HG02973 (cell line): ENCODE measurements around the gene ANO6.
"Not testable (repeated sequence)": the region's sequence is repeated elsewhere in the genome, so short reads cannot be mapped to it uniquely, and the experiment has no call there.

Experiments used
- ATAC-seq: cut with Tn5 transposase; IDR thresholded peaks from one replicate; pipeline ENCODE4 v1.9.1; 2021; ENCODE audit warnings: moderate library complexity; ENCODE audit not compliant: unreplicated experiment

ANO6 gene, protein sequence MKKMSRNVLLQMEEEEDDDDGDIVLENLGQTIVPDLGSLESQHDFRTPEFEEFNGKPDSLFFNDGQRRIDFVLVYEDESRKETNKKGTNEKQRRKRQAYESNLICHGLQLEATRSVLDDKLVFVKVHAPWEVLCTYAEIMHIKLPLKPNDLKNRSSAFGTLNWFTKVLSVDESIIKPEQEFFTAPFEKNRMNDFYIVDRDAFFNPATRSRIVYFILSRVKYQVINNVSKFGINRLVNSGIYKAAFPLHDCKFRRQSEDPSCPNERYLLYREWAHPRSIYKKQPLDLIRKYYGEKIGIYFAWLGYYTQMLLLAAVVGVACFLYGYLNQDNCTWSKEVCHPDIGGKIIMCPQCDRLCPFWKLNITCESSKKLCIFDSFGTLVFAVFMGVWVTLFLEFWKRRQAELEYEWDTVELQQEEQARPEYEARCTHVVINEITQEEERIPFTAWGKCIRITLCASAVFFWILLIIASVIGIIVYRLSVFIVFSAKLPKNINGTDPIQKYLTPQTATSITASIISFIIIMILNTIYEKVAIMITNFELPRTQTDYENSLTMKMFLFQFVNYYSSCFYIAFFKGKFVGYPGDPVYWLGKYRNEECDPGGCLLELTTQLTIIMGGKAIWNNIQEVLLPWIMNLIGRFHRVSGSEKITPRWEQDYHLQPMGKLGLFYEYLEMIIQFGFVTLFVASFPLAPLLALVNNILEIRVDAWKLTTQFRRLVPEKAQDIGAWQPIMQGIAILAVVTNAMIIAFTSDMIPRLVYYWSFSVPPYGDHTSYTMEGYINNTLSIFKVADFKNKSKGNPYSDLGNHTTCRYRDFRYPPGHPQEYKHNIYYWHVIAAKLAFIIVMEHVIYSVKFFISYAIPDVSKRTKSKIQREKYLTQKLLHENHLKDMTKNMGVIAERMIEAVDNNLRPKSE

GRCh38 chr12:45215419-45216229, at the start of gene ANO6:
ANO6 (plus strand) TSS chr12:45216095; CDS start chr12:45216322, 227 bp downstream.
- ATAC-seq = peak; percentile 56

GRCh38 chr12:45168976-45169375, 46.9 kb upstream of the ANO6 start:
- no peak for ATAC-seq

DNA sequence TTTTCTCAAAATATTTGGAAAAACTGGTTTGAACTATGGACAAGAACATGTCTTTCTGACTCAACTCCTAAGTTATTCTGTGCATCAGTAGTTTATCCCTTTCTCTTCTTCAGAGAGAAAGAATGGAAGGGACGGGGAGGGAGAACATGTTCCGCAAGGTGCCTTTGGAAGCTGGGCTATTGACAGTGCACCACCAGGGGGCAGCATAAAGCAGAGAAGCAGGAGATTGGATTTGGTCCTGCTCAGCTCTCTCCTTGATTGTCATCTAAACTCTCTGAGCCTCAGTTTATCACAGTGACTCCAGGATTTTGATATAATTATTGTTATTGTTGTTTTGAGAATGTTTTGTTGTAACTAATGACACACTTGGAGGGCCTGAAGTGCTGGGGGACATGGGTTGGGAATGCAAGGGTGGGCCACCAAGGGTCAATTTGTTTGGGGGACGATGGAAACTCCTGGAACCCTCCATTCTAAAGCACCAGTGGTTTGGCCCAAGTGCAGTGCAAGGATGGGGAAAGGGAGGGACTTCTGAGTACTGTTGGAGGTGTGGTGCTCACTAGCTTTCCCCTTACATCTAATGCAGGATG, 45.3 kb upstream of the ANO6 start:
- ATAC-seq = peak; percentile 72

DNA sequence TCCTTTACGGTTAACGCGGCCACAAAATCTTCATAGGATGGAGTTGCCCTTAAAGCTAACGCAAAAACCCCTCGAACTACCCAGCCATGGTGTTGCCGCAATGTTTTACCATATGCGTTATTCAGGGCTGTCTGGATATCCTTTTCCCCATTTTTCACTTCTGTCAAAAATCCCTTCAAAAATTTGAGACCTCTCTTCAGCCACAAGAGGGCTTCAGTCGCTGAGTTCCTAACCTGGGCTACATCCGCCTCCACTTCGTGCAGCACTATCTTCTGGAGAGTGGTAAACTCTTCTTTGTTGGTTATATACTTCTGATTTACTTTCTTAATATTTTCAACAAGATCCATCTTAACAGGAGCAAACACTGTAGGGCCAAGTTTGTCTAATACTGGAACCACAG, 42.6 kb upstream of the ANO6 start:
- ATAC-seq = not testable (repeated sequence)

GRCh38 chr12:45174595-45174994, 41.3 kb upstream of the ANO6 start:
- ATAC-seq = no peak

DNA sequence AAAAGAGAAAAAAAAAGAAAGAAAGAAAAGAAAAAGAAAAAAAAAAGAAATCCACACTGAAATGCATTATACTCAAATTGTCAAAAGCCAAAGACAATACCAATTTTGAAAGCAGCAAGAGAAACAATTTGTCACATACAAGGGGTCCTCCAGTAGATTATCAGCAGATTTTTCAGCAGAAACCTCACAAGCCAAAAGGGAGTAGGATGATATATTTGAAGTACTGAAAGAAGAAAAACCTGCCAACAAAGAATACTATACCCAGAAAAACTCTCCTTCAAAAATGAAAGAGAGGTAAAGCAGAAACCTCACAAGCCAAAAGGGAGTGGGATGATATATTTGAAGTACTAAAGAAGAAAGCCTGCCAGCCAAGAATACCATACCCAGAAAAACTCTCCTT, 37.1 kb upstream of the ANO6 start:
- no peak for ATAC-seq

DNA sequence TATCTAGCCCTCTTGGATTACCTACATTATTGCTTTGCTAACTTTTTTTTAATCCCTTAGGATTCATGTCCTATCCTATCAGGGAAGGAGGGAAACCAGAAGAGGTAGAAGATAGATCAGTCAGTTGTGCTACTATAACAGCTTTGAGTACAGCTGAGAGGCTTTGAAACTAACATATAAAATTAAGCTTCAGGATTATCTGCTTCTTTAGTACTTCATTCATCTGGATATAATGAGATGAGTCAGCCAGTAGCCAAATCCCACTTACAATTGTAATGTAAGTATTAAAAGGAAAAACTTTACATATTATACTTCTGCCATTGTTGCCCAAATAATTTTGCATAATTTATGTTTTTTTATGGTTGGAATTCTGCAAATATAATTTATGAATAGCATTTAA, 33.4 kb upstream of the ANO6 start:
- no peak for ATAC-seq

DNA sequence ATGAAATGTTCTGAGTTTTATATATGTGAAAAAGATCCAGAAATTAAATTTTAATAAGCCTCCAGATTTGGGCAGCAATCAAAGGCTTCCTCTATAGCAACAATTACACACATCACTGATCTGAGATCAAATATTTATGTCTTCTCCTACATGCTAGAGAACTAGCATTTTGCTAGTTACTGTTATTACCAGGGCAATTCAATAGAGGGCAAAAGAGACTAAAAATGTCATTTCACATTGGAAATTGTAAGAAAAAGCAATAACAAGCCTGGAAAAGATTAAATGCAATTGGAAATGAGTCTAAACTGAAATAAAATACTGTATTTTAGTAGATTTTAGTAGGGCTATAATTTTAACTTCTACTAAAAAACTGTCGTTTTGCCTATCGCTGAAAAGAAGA, 32.6 kb upstream of the ANO6 start:
- no peak for ATAC-seq

DNA sequence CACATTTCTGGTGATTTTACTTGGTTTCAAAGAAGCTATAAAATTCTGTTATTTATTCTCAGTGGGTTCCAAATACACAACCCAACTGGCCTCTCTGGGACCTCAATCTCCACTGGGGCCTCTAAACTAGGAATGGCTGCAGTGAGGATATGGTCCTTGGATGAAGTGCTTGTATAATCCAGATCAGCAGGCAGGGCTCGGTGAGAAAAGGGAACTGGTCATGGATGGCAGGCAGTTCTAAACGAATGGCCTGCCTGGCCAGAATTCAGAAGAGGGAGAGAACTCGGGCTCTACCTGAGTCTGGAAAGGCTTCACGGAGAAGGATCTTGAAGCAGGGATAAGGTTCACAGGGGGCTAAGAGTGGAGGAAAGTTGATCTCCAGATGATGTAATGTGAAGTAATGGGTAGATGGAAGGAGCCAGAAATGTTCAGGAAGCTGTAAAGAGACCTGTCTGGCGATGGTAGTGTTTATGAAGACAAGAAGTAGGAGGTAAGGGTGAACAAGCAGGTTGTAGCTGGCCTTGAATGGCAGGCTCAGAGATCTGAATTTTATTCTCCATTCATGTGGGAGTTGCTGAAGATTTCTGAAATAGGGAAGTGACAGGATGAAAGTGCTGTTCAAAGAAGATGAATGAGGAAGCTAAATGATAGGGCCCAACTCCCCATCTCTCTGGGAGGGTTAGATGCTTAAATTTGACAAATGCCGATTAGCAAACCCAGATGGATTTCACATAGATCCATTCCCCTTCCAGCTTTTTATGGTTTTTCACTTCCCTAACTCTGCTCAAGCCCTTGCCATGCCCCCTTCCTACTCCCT, 31.5 kb upstream of the ANO6 start:
- no peak for ATAC-seq

- no peak for ATAC-seq
Measured at GRCh38 chr12:45186762-45187161, 29.1 kb upstream of the ANO6 start.

GRCh38 chr12:45189766-45190403, 26.0 kb upstream of the ANO6 start:
- no peak for ATAC-seq

DNA sequence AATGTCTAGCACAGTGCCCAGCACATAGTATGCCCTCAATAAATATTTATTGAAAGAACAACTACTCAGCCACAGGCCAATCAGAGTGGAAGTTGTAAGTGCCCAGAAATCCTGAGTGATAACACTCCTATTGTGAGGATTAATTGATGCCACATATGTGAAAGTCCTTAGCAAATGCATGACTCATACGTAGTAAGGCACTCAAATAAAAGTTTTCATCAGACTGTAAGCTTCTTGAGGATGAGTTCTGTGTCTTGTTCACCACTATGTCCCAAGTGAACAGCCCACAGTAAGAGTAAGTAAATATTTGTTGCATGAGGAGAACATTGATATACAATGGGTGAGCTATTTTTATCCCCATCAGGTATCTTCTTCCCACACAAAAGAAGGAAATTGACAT, 24.7 kb upstream of the ANO6 start:
- no peak for ATAC-seq

DNA sequence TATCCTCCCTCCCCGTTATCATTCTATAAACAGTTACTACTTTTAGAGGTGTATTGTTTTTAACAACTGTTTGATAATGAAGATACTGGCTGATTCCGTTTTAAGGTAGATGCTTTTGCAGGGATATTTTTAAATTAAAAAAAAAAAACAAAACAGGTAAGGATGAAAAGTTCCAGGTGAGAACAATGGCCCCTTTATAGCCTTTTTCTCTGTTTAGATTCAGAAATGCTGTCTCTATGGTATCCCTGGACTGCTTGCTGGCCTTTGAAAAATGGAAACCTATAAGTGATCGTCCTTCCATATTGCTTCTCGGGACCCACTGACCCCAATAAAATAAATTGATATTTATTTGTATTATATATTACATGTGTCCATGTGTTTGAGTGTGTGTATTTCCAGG, 23.2 kb upstream of the ANO6 start:
- ATAC-seq = no peak

GRCh38 chr12:45200491-45201043, 15.3 kb upstream of the ANO6 start:
- no peak for ATAC-seq

DNA sequence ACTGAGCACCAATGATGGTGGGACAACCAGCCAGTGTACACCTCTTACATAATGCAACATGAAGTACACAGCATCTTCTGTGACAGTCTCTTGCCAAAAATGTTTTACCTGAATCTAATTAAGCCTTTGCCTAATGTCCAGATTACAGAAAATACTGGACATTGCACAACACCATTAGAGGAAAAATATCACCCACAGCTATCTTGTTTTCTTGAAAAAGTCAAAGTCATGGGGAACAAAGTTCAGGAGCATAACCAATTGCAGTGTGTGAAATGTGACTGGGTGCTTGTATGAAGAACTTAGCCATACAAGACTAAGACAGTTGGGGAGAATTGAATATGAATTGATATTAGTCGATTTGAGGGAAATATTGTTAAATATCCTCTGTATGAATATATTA, 12.1 kb upstream of the ANO6 start:
- no peak for ATAC-seq

DNA sequence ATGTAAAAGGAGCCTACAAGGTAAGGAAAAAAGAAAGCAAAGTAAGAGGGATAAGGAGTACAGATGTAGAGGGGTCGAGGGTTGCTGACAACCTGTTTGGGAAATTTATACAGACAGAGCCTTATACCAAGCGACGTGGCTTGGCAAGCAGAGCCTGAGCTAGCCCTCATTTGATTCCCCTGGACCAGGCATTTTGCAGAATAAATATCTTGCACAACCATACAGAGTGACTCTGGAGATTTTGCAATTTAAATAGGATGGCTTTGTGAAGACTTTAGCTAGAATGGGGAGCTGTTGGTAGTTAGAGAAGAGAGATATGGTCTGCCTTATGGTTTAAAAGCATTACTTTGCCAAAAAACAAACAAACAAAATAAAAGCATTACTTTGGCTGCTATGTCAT, 11.1 kb upstream of the ANO6 start:
- no peak for ATAC-seq

DNA sequence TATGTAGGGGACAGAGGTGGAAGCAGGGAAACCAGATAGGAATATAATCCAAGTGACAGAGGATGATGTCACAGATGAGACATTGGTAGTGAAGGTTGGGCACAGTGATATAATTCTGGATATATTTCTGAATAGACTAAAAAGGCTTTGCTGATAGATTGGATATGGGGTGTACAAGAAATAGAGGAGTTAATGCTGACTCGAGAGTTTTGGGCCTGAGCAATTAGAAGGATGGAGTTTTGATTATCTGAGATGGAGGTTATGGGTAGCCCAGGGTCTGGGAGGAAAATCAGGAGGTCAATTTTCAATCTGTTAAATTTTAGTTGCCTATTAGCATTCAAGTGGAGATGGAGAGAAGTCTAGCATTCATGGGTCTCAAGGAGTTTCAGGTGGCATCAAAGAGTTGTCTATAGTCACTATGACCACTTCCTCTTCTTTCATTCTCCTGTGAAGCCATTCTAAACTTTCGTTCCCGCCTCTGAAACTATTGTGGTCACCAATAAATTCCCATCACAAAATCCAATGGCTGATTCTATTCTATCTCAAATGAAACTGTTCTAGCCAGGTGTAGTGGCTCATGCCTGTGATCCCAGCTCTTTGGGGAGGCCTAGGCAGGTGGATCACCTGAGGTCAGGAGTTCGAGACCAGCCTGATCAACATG, 10.6 kb upstream of the ANO6 start:
- ATAC-seq = peak; percentile 48

DNA sequence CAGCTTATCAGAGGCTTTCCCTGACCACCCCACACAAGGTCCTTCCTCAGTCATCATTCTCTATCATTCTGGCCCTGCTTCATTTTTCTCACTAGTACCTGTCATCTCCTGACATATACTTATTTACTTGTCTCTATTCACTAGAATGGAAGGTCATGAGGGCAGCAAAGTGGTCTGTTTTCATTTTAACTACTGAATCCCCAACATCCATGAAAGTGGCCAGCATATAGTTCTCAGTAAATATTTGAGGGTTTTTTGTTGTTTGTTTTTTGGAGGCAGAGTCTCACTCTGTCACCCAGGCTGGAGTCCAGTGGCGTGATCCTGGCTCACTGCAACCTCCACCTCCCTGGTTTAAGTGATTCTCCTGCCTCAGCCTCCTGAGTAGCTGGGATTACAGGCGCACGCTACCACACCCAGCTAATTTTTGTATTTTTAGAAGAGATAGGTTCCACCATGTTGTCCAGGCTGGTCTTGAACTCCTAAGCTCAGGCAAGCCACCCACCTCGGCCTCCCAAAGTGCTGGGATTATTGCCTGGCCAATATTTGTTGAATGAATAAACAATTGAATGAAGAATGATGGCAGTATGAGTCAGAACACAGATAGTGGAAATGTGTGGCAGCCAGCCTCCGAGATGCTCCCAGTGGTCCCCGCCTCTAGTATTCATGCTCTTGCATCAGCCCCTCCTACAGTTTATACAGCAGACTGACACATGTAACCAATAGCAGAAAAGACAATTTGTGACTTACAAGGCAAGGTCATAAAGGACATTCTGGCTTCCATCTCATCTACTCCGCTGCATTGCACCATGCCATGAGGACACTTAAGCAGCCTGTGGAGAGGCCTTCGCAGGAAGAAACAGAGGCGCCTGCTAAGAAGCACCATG, 7.0 kb upstream of the ANO6 start:
- no peak for ATAC-seq
